Caco-2 (cell line): ENCODE results near the gene SLMAP. TPM values are rescaled to one million over a fixed set of nuclear protein-coding genes. Genes with fewer than 3 reads are reported as not detected.
"Not testable (repeated sequence)": the region's sequence is repeated elsewhere in the genome, so short reads cannot be mapped to it uniquely, and the experiment has no call there.

Experiments used
- BruUV-seq: library from RNA; stranded (reverse); fragments of 400-500 nt; replicated peaks from 2 replicates; lab custom pipeline; 2021; lab: Mats Ljungman, UMichigan
- CTCF ChIA-PET: fragments of 300-600 bp; sonication (Branson Sonifier 250); formaldehyde crosslinking; loops from one replicate; lab custom pipeline; 2022; ENCODE audit warnings: antibody characterized with exemption; lab: Charles Lee
- POLR2A ChIA-PET: fragments of 300-600 bp; sonication (Branson Sonifier 250); formaldehyde crosslinking; loops from one replicate; lab custom pipeline; 2022; ENCODE audit warnings: antibody characterized with exemption; lab: Charles Lee
- DNase-seq, 2 experiments: peaks; one replicate each; pipeline versions ENCODE4 v3.0.0 to v3.0.0-alpha.2; 2020 to 2022
- H3K27me3 ChIP-seq: replicated peaks from 2 replicates; pipeline ENCODE4 v1.6.0; 2011; ENCODE audit warnings: low read length; ENCODE audit not compliant: control insufficient read depth, insufficient read depth
- H3K36me3 ChIP-seq: 2 replicates; pipeline ENCODE4 v1.5.1; 2011; ENCODE audit warnings: low read length; ENCODE audit not compliant: control insufficient read depth, insufficient read depth
- H3K4me1 ChIP-seq: fragments of 250-450 bp; sonication (Bioruptor Pico); 2 replicates; pipeline ENCODE4 v1.5.1; 2020; ENCODE audit warnings: mild to moderate bottlenecking
- H3K4me3 ChIP-seq: 2 replicates; pipeline ENCODE4 v1.5.1; 2011; ENCODE audit warnings: low read depth, mild to moderate bottlenecking, control low read depth, low read length
- H3K9me3 ChIP-seq: fragments of 250-450 bp; sonication (Bioruptor Pico); 2 replicates; pipeline ENCODE4 v1.5.1; 2020; ENCODE audit warnings: mild to moderate bottlenecking, moderate library complexity
- H3K27ac Mint-ChIP-seq: one replicate; pipeline ENCODE4 v1.8.0; 2022; ENCODE audit warnings: mixed read lengths; ENCODE audit not compliant: unreplicated experiment
- H3K27me3 Mint-ChIP-seq: one replicate; pipeline ENCODE4 v1.8.0; 2022; ENCODE audit warnings: mixed read lengths; ENCODE audit not compliant: insufficient read depth, unreplicated experiment
- H3K36me3 Mint-ChIP-seq: one replicate; pipeline ENCODE4 v1.8.0; 2022; ENCODE audit warnings: mild to moderate bottlenecking, mixed read lengths; ENCODE audit not compliant: insufficient read depth, unreplicated experiment
- H3K4me1 Mint-ChIP-seq: one replicate; pipeline ENCODE4 v1.8.0; 2022; ENCODE audit warnings: low read depth, mixed read lengths; ENCODE audit not compliant: unreplicated experiment
- H3K4me3 Mint-ChIP-seq: one replicate; pipeline ENCODE4 v1.8.0; 2022; ENCODE audit warnings: mild to moderate bottlenecking, moderate library complexity, mixed read lengths; ENCODE audit not compliant: unreplicated experiment
- H3K9me3 Mint-ChIP-seq: one replicate; pipeline ENCODE4 v1.8.0; 2022; ENCODE audit warnings: mixed read lengths; ENCODE audit not compliant: unreplicated experiment
- intact Hi-C: fragments of 100-400 bp; cut with micrococcal nuclease; formaldehyde crosslinking; loops from one replicate; pipeline ENCODE4 v1.10.0; 2022; ENCODE audit not compliant: unreplicated experiment
- total RNA-seq: library from RNA; stranded (reverse); gene quantifications from 2 replicates; pipeline ENCODE4 v1.2.3, GENCODE V29; 2022
- TF ChIP-seq, protein P1 (sequence below), 2 experiments: fragments of 200-600 bp in 1 of 2; IDR thresholded peaks; 1 replicate in 1 of 2; 2 replicates in 1 of 2; pipeline versions ENCODE4 v1.5.1 to v1.8.0; 2011 to 2022; ENCODE audit warnings: antibody characterized with exemption in 1 of 2, control low read depth in 1 of 2, inconsistent platforms in 1 of 2, low read depth in 1 of 2, low read length in 1 of 2, mild to moderate bottlenecking in 1 of 2, moderate library complexity in 1 of 2; ENCODE audit not compliant: insufficient read depth in 1 of 2, severe bottlenecking in 1 of 2, unreplicated experiment in 1 of 2

Gene SLMAP
- total RNA-seq, 1 experiment from 2014 or later: 136 TPM

DNA sequence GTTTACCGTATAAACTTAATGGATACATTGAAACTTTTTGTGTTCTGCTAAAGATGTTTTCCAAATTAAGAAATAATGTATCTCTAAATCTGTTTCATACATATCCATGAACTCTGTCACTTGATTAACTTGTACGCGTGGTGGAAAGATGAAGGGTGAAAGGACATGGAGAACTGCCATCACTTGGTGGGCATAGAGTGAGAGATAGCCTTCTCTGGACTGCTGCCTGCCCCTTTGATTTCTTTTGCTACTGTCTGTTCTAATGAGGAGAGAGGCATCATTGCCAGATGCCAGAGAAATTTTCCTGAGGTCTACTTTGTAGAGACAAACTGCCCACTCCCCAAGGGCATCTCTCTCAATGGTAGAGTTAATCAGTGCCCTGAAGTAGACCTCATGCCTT, 120.5 kb downstream of the SLMAP start:
- Histone ChIP-seq H3K27me3 (no peaks in the 10 kb centered on the region), H3K9me3 (no peaks in the 10 kb centered on the region), H3K4me3 (no peak overlapping the region), H3K36me3 (no peaks in the 10 kb centered on the region), H3K4me1 (no peaks in the 10 kb centered on the region)
- ChIA-PET POLR2A (no interaction called here), CTCF (no interaction called here)
- Mint-ChIP-seq H3K27me3 (no peaks in the 10 kb centered on the region), H3K36me3 (peaks cover 58% of the 10 kb centered on the region), H3K27ac (no peak overlapping the region), H3K4me1 (peaks cover 6% of the 10 kb centered on the region), H3K4me3 (no peak overlapping the region), H3K9me3 (no peaks in the 10 kb centered on the region)
- intact Hi-C loops: no loop called here
- no TSS peak for BruUV-seq
- TF ChIP-seq, protein P1, sequence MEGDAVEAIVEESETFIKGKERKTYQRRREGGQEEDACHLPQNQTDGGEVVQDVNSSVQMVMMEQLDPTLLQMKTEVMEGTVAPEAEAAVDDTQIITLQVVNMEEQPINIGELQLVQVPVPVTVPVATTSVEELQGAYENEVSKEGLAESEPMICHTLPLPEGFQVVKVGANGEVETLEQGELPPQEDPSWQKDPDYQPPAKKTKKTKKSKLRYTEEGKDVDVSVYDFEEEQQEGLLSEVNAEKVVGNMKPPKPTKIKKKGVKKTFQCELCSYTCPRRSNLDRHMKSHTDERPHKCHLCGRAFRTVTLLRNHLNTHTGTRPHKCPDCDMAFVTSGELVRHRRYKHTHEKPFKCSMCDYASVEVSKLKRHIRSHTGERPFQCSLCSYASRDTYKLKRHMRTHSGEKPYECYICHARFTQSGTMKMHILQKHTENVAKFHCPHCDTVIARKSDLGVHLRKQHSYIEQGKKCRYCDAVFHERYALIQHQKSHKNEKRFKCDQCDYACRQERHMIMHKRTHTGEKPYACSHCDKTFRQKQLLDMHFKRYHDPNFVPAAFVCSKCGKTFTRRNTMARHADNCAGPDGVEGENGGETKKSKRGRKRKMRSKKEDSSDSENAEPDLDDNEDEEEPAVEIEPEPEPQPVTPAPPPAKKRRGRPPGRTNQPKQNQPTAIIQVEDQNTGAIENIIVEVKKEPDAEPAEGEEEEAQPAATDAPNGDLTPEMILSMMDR (IDR thresholded peaks at IDR 0.05; ENCODE audit: insufficient read depth in 1 of 2, low read depth in 1 of 2, low read length in 1 of 2, severe bottlenecking in 1 of 2, unreplicated experiment in 1 of 2): no peak
- no peak for DNase-seq

DNA sequence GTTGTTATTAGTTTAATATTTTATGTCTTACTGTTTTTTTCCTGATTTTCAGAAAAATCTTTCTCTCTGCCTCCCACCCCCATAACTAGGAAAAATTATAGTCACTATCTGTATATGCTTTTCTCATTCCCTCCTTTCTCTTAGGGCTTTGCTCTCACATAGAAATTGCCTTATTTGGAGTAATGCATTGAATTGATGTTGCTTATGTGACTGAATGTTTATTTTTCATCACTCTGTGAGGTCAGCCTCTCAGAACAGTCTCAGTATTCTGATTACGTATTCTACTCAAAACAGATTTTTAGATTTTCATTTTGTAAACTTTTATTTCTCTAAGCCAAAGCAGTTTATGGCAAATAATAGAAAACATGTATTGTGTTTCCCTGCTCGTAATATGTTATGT, 121.0 kb downstream of the SLMAP start:
- Histone ChIP-seq H3K27me3 (no peaks in the 10 kb centered on the region), H3K9me3 (no peaks in the 10 kb centered on the region), H3K4me1 (peaks cover under 1% of the 10 kb centered on the region), H3K4me3 (no peak overlapping the region), H3K36me3 (no peaks in the 10 kb centered on the region)
- BruUV-seq: no TSS peak
- Mint-ChIP-seq H3K27ac (no peak overlapping the region), H3K9me3 (no peaks in the 10 kb centered on the region), H3K4me3 (no peak overlapping the region), H3K4me1 (peaks cover 10% of the 10 kb centered on the region), H3K27me3 (no peaks in the 10 kb centered on the region), H3K36me3 (peaks cover 53% of the 10 kb centered on the region)
- TF ChIP-seq, protein P1 (IDR thresholded peaks at IDR 0.05; ENCODE audit: insufficient read depth in 1 of 2, low read depth in 1 of 2, low read length in 1 of 2, severe bottlenecking in 1 of 2, unreplicated experiment in 1 of 2): no peak
- no peak for DNase-seq
- POLR2A ChIA-PET: no interaction called here
- intact Hi-C loops: no loop called here
- CTCF ChIA-PET: no interaction called here

DNA sequence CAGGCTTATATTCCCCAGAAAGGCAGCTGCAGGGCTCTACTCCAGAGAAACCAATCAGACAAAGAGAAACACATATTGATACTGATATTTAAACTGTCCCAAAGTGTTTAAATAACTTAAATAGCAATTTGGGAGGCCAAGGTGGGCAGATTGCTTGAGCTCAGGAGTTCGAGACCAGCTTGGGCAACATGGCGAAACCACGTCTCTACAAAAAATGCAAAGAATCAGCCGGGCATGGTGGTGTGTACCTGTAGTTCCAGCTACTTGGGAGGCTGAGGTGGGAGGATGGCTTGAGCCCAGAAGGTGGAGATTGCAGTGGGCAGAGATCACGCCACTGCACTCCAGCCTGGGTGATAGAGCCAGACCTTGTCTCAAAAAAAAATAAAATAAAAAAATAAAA, 128.3 kb downstream of the SLMAP start:
- H3K4me3 Mint-ChIP-seq, CTCF ChIA-PET, H3K36me3 ChIP-seq, POLR2A ChIA-PET, H3K9me3 ChIP-seq, H3K27me3 ChIP-seq, BruUV-seq, H3K4me3 ChIP-seq, H3K9me3 Mint-ChIP-seq, DNase-seq, intact Hi-C loops, H3K27me3 Mint-ChIP-seq, H3K27ac Mint-ChIP-seq: not testable (repeated sequence)
- peaks cover 16% of the 10 kb centered on the region for H3K4me1 ChIP-seq
- peaks cover 58% of the 10 kb centered on the region for H3K36me3 Mint-ChIP-seq
- H3K4me1 Mint-ChIP-seq: peaks cover 19% of the 10 kb centered on the region

DNA sequence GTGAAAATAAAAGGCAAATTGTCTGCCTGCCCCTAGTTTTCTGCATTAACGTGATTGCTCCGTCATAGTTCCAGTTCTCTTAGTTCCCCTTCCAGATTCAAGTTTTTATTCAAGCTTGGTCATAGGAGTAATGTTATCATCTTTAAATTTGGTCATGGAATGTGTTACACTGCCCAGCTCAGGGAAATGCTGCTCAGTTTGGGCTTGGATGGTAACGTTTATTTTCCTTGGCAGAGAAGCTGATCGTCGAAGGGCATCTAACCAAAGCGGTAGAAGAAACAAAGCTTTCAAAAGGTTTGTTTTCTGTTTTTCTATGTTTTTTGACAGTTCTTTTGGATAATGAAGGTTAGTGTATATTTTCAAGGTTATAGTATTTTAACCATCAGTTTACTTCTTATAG, 133.7 kb downstream of the SLMAP start:
- Mint-ChIP-seq H3K4me3 (no peak overlapping the region), H3K9me3 (no peaks in the 10 kb centered on the region), H3K27ac (no peak overlapping the region), H3K36me3 (peaks cover 59% of the 10 kb centered on the region), H3K27me3 (no peaks in the 10 kb centered on the region), H3K4me1 (no peaks in the 10 kb centered on the region)
- Histone ChIP-seq H3K4me3 (no peak overlapping the region), H3K27me3 (no peaks in the 10 kb centered on the region), H3K36me3 (no peaks in the 10 kb centered on the region), H3K4me1 (no peaks in the 10 kb centered on the region), H3K9me3 (no peaks in the 10 kb centered on the region)
- ChIA-PET CTCF (no interaction called here), POLR2A (no interaction called here)
- no peak for DNase-seq
- TF ChIP-seq, protein P1 (IDR thresholded peaks at IDR 0.05; ENCODE audit: insufficient read depth in 1 of 2, low read depth in 1 of 2, low read length in 1 of 2, severe bottlenecking in 1 of 2, unreplicated experiment in 1 of 2): no peak
- intact Hi-C loops: no loop called here
- no TSS peak for BruUV-seq
